H9 (cell line): ENCODE results near the gene ARHGAP25. TPM values are rescaled to one million over a fixed set of nuclear protein-coding genes. Genes with fewer than 3 reads are reported as not detected.

Experiments used
- DNase-seq: peaks from one replicate; pipeline ENCODE4 v3.0.0-alpha.2; 2017
- H2AFZ ChIP-seq: one replicate; pipeline ENCODE4 v1.6.1; 2013; ENCODE audit warnings: mild to moderate bottlenecking, low read length, control low read depth, moderate library complexity
- H2AK5ac ChIP-seq: 2 replicates; pipeline ENCODE4 v1.6.1; 2013; ENCODE audit warnings: low read length, control low read depth, mixed read lengths; ENCODE audit not compliant: insufficient read length
- H2BK120ac ChIP-seq: one replicate; pipeline ENCODE4 v1.6.1; 2013; ENCODE audit warnings: low read depth, mild to moderate bottlenecking, low read length, control low read depth, inconsistent platforms; ENCODE audit not compliant: poor library complexity, severe bottlenecking
- H2BK12ac ChIP-seq: 2 replicates; pipeline ENCODE4 v1.6.1; 2013; ENCODE audit warnings: low read length, control low read depth, mixed read lengths, low read depth; ENCODE audit not compliant: insufficient read length
- H2BK15ac ChIP-seq: 2 replicates; pipeline ENCODE4 v1.6.1; 2013; ENCODE audit warnings: low read depth, low read length, control low read depth
- H2BK20ac ChIP-seq: one replicate; pipeline ENCODE4 v1.6.1; 2013; ENCODE audit warnings: low read depth, mild to moderate bottlenecking, low read length, control low read depth, inconsistent platforms; ENCODE audit not compliant: poor library complexity, severe bottlenecking
- H2BK5ac ChIP-seq: 2 replicates; pipeline ENCODE4 v1.6.1; 2013; ENCODE audit warnings: low read length, control low read depth, mixed read lengths; ENCODE audit not compliant: insufficient read length
- H3K14ac ChIP-seq: 2 replicates; pipeline ENCODE4 v1.6.1; 2013; ENCODE audit warnings: low read length, control low read depth; ENCODE audit not compliant: insufficient read depth
- H3K18ac ChIP-seq: 2 replicates; pipeline ENCODE4 v1.6.1; 2013; ENCODE audit warnings: low read depth, mild to moderate bottlenecking, mixed read lengths, low read length, control low read depth; ENCODE audit not compliant: insufficient read length
- H3K23ac ChIP-seq: 2 replicates; pipeline ENCODE4 v1.6.1; 2013; ENCODE audit warnings: low read length, control low read depth, mixed read lengths, low read depth; ENCODE audit not compliant: insufficient read length
- H3K23me2 ChIP-seq: 2 replicates; pipeline ENCODE4 v1.6.1; 2013; ENCODE audit warnings: low read depth, mild to moderate bottlenecking, mixed read lengths, low read length, control low read depth; ENCODE audit not compliant: insufficient read length, poor library complexity, severe bottlenecking
- H3K27ac ChIP-seq: 2 replicates; pipeline ENCODE4 v1.5.1; 2013; ENCODE audit warnings: low read length, control low read depth, mixed read lengths, low read depth; ENCODE audit not compliant: insufficient read length
- H3K27me3 ChIP-seq: 2 replicates; pipeline ENCODE4 v1.6.1; 2013; ENCODE audit warnings: low read length, control low read depth, inconsistent platforms; ENCODE audit not compliant: insufficient read depth
- H3K4ac ChIP-seq: 2 replicates; pipeline ENCODE4 v1.6.1; 2013; ENCODE audit warnings: low read depth, mild to moderate bottlenecking, control low read depth, inconsistent platforms, low read length, moderate library complexity
- H3K4me1 ChIP-seq: 2 replicates; pipeline ENCODE4 v1.6.1; 2013; ENCODE audit warnings: low read length, control low read depth, inconsistent platforms; ENCODE audit not compliant: insufficient read depth
- H3K4me2 ChIP-seq: 2 replicates; pipeline ENCODE4 v1.6.1; 2013; ENCODE audit warnings: low read length, control low read depth, mixed read lengths; ENCODE audit not compliant: insufficient read length, insufficient read depth
- H3K56ac ChIP-seq: 2 replicates; pipeline ENCODE4 v1.6.1; 2013; ENCODE audit warnings: low read depth, mild to moderate bottlenecking, mixed read lengths, low read length, control low read depth; ENCODE audit not compliant: insufficient read length
- H3K79me1 ChIP-seq: 2 replicates; pipeline ENCODE4 v1.6.1; 2013; ENCODE audit warnings: low read depth, mild to moderate bottlenecking, moderate library complexity, low read length, control low read depth, inconsistent platforms; ENCODE audit not compliant: insufficient read depth, poor library complexity, severe bottlenecking
- H3K79me2 ChIP-seq: 2 replicates; pipeline ENCODE4 v1.6.1; 2013; ENCODE audit warnings: low read length, control low read depth, inconsistent platforms; ENCODE audit not compliant: insufficient read depth
- H3K9ac ChIP-seq: 2 replicates; pipeline ENCODE4 v1.6.1; 2013; ENCODE audit warnings: low read length, control low read depth, mixed read lengths; ENCODE audit not compliant: insufficient read length; ENCODE audit errors: extremely low read depth
- H3K9me3 ChIP-seq: one replicate; pipeline ENCODE4 v1.6.1; 2013; ENCODE audit warnings: low read depth, low read length, inconsistent platforms; ENCODE audit not compliant: control insufficient read depth
- H3T11ph ChIP-seq: one replicate; pipeline ENCODE4 v1.6.1; 2013; ENCODE audit warnings: mild to moderate bottlenecking, low read length, control low read depth, inconsistent platforms
- H4K20me1 ChIP-seq: one replicate; pipeline ENCODE4 v1.6.1; 2013; ENCODE audit not compliant: control insufficient read depth, insufficient read length, insufficient read depth
- H4K5ac ChIP-seq: 2 replicates; pipeline ENCODE4 v1.6.1; 2013; ENCODE audit warnings: low read depth, mild to moderate bottlenecking, mixed read lengths, low read length, control low read depth; ENCODE audit not compliant: insufficient read length
- H4K8ac ChIP-seq: replicated peaks from 2 replicates; pipeline ENCODE4 v1.6.1; 2013; ENCODE audit warnings: low read length, control low read depth, mixed read lengths, low read depth; ENCODE audit not compliant: insufficient read length
- H4K91ac ChIP-seq: 2 replicates; pipeline ENCODE4 v1.6.1; 2013; ENCODE audit warnings: low read depth, mild to moderate bottlenecking, moderate library complexity, mixed read lengths, low read length, control low read depth; ENCODE audit not compliant: insufficient read length
- H3K27ac Mint-ChIP-seq, 3 experiments: 2 replicates in 2 of 3; 3 replicates in 1 of 3; pipeline ENCODE4 v1.8.0; 2020 to 2021; ENCODE audit warnings: mixed read lengths in 3 of 3, mild to moderate bottlenecking in 1 of 3, moderate library complexity in 1 of 3
- H3K27me3 Mint-ChIP-seq: 2 replicates; pipeline ENCODE4 v1.8.0; 2021; ENCODE audit warnings: low read depth, mild to moderate bottlenecking, moderate library complexity, mixed read lengths
- H3K36me3 Mint-ChIP-seq, 3 experiments: 2 replicates in 2 of 3; 3 replicates in 1 of 3; pipeline ENCODE4 v1.8.0; 2020 to 2021; ENCODE audit warnings: low read depth in 3 of 3, mixed read lengths in 3 of 3; ENCODE audit not compliant: insufficient read depth in 1 of 3
- H3K4me1 Mint-ChIP-seq, 2 experiments: 2 replicates each; pipeline ENCODE4 v1.8.0; 2020; ENCODE audit warnings: mixed read lengths in 2 of 2
- H3K4me3 Mint-ChIP-seq, 2 experiments: 2 replicates in 1 of 2; 3 replicates in 1 of 2; pipeline ENCODE4 v1.8.0; 2020 to 2021; ENCODE audit warnings: mild to moderate bottlenecking in 2 of 2, mixed read lengths in 2 of 2, moderate library complexity in 1 of 2
- H3K9me3 Mint-ChIP-seq, 2 experiments: 2 replicates in 1 of 2; 3 replicates in 1 of 2; pipeline ENCODE4 v1.8.0; 2020; ENCODE audit warnings: mild to moderate bottlenecking in 2 of 2, mixed read lengths in 2 of 2, moderate library complexity in 1 of 2
- WGBS: extraction: QIAGEN DNeasy Blood & Tissue Kit; methylation state at CpG from one replicate; pipeline ENCODE4 v1.1.7; 2013; ENCODE audit warnings: missing lambda C conversion rate, low lambda C conversion rate, mixed read lengths; ENCODE audit not compliant: insufficient read length; ENCODE audit errors: extremely low coverage; 5-methylcytosine and 5-hydroxymethylcytosine counted together
- total RNA-seq: library from RNA; stranded (reverse); gene quantifications from 2 replicates; pipeline ENCODE4 v1.2.1, GENCODE V29; 2021
- TF ChIP-seq, protein P1 (sequence below): fragments of 200-600 bp; sonication (generic); conservative IDR thresholded peaks from 3 replicates; pipeline ENCODE4 v1.8.0; 2021; ENCODE audit warnings: antibody characterized with exemption, mild to moderate bottlenecking

ARHGAP25 gene
- total RNA-seq, 1 experiment from 2014 or later, result 1.3 TPM

DNA sequence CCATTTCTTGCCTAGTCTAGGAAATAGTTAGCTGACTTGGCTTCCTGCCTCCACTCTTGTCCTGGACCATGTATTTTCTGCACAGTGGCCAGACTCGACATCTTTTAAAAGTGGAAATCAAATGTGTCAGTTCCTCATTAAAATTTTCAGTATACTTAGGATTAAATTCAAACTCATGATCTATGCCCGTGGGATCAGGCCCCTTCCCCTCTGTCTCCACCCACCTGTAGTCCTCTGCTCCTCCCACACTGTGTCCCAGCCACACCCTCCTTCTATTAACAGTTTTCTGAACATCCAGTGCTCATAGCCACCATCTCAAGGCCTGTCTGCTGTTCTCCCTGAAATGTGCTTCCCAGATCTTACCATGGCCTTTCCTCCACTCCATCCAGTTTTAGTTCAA is 13.3 kb downstream of the ARHGAP25 start:
- Histone ChIP-seq H3K79me2 (no peaks in the 10 kb centered on the region), H4K8ac (no peak overlapping the region), H3K27ac (no peak overlapping the region), H2BK15ac (no peak overlapping the region), H3K18ac (no peak overlapping the region), H4K5ac (no peak overlapping the region), H2AFZ (no peak overlapping the region), H3K14ac (no peak overlapping the region), H3K9ac (no peak overlapping the region), H3T11ph (no peak overlapping the region), H3K9me3 (no peaks in the 10 kb centered on the region), H3K4me2 (no peak overlapping the region), H3K27me3 (no peaks in the 10 kb centered on the region), H3K23me2 (no peaks in the 10 kb centered on the region), H3K4me1 (peaks cover 3% of the 10 kb centered on the region; the same call in 1 of the 2 replicates), H3K56ac (no peak overlapping the region), H2BK12ac (no peak overlapping the region), H2BK20ac (no peak overlapping the region), H4K20me1 (no peaks in the 10 kb centered on the region), H3K23ac (no peak overlapping the region), H3K4ac (no peak overlapping the region), H2BK5ac (no peak overlapping the region), H2AK5ac (no peak overlapping the region), H2BK120ac (no peak overlapping the region), H3K79me1 (no peaks in the 10 kb centered on the region), H4K91ac (no peak overlapping the region)
- no CpG with 5 or more reads among the region's 2 CpGs for WGBS
- TF ChIP-seq, protein P1, sequence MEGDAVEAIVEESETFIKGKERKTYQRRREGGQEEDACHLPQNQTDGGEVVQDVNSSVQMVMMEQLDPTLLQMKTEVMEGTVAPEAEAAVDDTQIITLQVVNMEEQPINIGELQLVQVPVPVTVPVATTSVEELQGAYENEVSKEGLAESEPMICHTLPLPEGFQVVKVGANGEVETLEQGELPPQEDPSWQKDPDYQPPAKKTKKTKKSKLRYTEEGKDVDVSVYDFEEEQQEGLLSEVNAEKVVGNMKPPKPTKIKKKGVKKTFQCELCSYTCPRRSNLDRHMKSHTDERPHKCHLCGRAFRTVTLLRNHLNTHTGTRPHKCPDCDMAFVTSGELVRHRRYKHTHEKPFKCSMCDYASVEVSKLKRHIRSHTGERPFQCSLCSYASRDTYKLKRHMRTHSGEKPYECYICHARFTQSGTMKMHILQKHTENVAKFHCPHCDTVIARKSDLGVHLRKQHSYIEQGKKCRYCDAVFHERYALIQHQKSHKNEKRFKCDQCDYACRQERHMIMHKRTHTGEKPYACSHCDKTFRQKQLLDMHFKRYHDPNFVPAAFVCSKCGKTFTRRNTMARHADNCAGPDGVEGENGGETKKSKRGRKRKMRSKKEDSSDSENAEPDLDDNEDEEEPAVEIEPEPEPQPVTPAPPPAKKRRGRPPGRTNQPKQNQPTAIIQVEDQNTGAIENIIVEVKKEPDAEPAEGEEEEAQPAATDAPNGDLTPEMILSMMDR, result no peak
- Mint-ChIP-seq H3K4me1 (peaks cover 13 to 22% of the 10 kb centered on the region in 2 experiments), H3K36me3 (peaks cover 0 to 6% (median 5%) of the 10 kb centered on the region in 3 experiments; a peak in 4 of 7 replicates), H3K9me3 (no peaks in the 10 kb centered on the region; a peak in 1 of 5 replicates), H3K27ac (no peak overlapping the region; a peak in 1 of 7 replicates), H3K4me3 (no peak overlapping the region), H3K27me3 (no peaks in the 10 kb centered on the region; the same call in 1 of the 2 replicates)
- no peak for DNase-seq
